Putamen (tissue), 1 donor: ENCODE results near the gene DUSP15.
"Not testable (repeated sequence)": the region's sequence is repeated elsewhere in the genome, so short reads cannot be mapped to it uniquely, and the experiment has no call there.

Experiments
- DNase-seq: peaks from one replicate; pipeline ENCODE4 v3.0.0-alpha.2; 2016; ENCODE audit warnings: low spot score

DUSP15 gene, protein sequence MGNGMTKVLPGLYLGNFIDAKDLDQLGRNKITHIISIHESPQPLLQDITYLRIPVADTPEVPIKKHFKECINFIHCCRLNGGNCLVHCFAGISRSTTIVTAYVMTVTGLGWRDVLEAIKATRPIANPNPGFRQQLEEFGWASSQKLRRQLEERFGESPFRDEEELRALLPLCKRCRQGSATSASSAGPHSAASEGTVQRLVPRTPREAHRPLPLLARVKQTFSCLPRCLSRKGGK

DNA sequence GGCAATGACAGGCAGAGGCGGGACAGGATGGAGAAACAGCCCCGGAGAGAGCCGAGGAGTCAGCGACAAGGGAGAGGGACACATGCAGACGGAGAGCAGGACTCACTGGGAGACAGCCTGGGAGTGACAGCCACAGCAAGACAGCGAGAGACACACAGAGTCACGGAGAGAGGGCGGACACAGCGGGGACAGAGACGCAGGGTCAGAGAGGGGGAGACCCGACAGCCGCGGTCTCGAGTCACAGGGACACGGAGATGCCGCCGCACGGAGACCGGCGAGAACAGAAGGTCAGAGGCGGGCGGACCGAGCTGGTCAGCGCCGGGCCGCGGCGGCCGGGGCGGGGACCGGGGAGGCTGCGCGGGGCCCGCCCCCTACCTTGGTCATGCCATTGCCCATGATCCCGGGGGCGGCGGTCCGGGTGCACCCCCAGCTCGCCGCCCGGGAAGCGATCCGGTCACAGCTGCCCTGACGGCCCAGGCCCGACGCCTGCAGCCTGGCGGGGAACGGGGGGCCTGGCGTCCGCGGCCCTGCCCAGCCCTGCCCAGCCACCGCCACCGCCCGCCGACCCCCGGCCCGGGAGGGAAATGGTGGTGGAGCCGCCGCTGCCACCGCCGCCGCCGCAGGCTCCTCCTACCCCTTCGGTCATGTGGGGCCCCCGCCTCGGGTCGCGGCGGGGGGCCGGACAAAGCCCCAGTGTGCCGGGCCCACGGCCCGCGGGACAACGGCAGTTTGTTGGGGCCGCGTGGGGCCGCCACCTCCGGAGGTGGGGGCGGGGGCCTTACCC is at the start of gene DUSP15, which contains the start of gene TTLL9:
Gene DUSP15, minus strand, starts transcription at position 586 of the 784 bp plus-strand sequence. Its CDS starts 190 bp downstream, at position 396.
Gene TTLL9, plus strand, starts transcription at position 693 of the 784 bp plus-strand sequence. CDS start 493 bp downstream, outside the sequence.
- peak; percentile 72 for DNase-seq

DNA sequence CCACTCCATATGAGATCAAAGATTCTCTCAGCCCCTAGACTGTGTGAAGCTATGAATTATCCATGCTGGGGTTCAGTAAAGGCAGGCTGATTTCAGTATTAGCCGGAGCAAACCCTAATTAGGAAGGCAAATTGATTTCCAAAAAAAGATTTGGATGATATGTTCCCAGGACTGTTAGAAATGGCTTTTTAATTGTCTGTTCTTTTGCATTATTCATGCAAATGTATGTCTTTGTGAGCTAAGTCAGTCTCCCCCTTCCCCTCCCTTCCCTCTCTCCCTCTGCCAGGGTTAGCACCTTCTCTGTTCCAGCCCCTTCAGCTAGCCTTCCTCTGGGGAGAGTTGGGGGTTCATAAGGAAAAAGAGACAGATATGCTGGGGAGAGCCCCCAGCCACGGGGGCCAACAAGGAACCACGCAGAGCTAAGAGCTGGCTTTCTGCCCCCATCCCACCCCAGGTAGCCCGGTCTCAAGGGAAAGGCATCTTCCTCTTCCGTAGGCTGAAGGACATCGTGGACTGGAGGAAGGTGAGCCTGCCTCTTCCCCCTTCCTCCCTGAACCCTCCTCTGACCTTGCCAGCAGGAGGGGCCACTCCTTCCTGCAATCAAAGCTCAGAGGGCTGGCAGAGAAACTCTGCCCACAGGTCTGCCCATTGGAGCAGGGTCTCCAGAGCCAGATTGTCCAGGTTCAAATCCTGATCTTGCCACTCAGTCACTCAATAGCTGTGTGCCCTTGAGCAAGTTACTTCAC is 49.3 kb upstream of the DUSP15 start:
- no peak for DNase-seq

DNA sequence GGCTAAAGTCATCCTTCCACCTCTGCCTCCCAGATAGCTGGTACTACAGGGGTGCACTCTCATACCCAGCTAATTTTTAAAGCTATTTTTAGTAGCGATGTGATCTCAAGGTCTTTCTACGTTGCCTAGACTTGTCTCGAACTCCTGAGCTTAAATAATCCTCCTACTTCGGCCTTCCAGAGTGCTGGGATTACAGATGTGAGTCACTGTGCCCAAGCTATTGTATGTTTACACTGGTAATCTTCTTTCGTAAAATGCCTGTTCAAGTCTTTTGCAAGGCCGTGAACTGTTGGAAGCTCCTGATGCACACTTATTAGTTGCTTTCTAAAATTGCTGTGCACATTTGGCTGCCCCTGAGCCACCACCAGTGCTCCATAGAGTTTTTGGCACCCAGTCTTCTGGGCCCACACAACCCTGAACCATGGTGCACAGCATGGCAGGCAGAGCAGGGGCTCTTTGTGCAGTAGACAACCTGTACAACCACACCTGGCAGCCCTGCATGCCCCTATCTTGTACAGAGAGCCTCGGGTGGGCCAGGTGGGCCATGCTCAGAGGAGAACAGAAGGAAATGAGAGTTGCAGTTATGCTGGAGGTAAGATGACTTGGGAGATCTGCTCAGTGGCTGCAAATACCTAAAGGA is 48.3 kb upstream of the DUSP15 start:
- no peak for DNase-seq

DNA sequence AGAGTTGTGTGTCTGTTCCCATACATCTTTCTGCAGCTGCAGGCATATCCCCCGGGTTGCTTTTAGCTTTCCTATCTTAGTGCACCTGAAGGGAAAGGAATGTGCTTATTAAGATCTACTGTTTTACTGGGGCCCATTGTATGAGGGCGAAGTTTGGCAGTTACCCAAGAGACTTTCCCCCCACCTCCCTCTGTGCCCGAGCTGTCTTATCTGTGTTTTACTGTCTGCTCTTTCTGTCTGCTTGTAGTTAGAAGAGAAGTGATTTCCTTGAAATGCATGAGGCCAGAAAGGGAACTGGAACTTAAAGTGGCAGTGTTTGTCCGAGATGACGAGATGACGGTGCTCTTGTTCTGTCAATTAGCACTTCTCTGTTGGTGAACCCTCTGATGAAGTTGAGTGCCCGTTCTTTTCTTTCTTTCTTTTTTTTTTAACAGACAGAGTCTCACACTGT is 47.7 kb upstream of the DUSP15 start:
- DNase-seq: not testable (repeated sequence)

DNA sequence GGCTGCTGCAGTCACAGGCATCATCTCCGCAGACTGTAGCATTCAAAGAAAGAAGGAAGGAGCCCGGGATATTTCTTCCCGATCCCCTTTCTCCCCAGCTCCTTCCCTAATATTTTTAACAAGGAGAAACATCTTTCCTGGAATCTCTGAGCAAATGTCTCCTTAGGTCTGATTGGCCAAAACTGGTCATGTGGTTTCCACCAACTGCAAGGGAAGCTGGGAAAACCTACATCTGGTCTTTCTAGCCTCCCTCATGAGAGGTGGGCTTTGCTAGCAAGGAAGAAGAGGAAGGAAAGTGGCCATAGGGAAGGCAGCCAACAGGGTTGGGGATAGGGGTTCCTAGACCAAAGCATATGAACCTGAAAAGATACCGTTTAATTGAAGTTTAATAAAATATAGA is 46.4 kb upstream of the DUSP15 start:
- no peak for DNase-seq

DNA sequence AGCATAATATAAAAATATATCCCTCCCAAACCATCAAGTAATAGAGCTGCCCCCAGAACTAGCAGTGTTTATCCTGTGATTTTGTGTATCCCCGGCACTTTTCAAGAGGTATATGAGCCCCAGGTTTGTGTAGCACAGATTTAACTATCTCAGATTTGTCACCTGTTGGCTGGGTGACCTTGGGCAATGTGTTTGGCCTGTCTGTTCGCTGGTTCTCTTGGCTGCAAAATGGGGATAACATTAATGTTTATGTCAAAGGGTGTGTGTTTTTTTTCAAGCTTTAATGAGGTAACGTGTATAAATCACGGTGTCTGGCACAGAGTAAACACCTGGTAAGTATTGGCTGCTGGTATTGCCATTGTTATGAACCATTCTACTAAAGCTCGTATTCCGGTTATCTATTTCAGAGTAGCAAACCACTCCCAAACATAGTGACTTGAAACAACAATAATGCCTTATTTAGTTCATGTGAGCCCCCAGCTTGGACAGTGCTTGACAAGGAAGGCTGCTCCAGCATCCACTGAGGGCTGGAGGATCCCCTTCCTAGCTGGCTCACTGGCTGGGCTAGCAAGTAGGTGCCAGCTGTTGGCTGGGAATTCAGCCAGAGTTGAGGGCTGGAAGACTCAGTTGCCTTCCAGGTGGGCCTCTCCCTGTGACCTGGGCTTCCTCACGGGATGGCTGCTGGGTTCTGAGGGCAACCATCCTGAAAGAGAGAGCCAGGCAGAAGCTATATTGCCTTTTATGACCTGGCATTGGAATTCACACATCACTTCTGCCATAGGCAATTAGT is 45.4 kb upstream of the DUSP15 start:
- DNase-seq: no peak

DNA sequence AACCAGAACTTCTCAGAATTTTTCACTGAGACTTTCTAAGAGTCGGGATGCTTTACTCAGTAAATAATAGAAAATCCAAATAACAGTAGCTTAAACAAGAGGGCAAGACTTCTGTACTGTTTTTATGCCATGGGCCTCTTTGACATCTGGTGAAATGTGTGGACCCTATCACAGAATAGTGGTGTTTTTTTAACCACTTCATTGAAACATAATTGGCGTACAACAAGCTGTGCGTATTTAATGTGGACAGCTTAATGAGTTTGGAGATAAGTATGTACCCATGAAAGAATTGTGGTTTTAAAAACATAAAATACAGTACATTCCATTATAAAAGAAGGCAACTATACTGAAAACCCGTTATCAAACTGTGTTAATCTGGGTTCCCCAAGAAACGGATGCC is 43.8 kb upstream of the DUSP15 start:
- DNase-seq: no peak

DNA sequence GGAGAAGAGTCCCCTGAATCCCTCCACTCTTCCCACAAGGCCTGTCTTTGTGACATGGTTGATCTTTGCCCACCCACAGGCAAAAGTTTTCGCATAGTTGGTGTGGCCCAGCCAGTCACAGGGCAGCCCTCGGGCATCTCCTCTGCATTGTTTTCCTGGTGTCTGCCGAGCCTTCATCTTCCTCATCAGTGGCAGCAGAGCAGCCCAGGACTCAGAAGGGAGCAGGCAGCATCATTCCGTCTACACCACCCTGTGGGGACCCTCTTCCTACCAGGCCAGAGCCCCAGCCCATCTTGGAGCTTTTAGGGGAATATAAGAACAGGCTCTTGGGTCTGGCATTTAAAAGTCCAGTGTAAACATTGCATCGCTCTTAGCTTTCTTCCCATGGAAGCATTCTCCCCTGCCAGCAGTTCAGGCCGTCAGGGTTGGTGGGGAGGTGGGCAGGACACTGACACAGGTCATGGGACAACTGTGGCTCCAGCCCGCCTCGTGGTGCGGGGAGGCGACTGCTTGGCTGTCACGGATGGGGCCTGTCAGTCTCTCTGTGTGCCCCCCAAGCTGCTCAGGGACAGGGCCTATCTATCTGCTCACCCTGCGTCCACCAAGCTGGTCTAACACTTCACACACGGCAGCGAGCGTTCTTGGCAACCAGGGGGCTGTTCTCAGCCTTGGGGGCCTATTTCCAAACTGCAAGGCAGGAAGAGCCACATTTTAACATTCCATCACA is 43.3 kb upstream of the DUSP15 start:
- DNase-seq: no peak

DNA sequence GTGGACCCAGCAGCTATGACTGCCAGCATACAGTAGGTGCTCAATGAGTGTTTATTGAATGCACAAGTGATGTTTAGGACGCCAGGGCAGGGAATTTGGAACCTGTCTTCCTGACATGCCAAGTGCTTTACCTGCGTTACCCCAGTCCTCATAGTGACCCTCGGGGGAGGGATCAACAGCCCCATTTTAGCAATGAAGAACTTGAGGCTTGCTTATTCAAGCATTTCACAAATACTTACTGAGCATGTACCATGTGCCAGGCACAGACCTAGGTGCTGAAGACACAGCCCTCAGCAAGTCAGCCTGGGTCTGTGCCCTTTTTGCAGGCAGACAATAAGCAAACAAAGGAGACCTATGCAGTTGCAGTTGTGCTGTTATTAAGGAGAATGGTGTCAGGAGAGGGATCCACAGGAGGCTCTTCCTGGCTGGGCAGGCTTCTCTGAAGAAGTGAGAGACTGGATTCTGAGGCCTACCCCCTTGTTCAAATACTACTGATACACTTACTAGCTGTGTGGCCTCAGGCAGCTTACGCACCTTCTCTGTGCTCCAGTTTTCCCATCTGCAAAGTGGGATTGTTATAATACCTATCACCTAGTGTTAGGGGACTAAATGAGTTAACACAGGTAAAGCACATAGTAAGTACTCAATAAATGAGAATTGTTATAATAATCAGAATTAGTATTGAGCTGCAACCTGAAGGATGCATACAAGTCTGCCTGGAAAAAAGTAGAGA is 39.9 kb upstream of the DUSP15 start:
- no peak for DNase-seq

DNA sequence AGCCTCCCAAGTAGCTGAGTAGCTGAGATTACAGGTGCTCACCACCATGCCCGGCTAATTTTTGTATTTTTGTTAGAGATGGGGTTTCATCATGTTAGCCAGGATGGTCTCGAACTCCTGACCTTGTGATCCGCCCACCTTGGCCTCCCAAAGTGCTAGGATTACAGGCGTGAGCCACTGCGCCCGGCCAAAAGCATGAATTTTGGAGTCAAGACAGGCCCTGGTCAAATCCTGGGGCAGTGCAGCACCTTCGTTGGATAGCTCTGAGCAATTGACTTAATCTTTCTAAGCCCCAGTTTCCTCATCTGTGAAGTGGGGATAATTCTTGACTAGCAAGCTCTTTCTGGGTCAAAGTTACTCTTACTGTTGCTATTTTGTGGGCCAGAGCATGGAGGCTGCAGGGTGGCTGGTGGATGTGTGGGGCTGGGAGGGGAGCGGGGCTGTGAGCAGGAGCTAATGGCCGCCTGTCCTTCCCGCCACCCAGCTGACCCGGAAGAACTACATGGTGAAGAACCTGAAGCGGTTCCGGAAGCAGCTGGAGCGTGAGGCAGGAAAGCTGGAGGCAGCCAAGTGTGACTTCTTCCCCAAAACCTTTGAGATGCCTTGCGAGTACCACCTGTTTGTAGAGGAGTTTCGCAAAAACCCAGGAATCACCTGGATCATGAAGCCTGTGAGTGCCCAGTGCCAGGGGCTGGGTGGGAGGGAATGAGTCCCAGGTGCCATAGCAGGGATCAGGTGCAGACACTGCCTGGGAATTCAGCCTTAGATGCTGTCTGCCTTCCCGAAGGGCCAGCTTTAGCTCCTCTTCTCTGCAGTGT is 39.1 kb upstream of the DUSP15 start:
- no peak for DNase-seq

DNA sequence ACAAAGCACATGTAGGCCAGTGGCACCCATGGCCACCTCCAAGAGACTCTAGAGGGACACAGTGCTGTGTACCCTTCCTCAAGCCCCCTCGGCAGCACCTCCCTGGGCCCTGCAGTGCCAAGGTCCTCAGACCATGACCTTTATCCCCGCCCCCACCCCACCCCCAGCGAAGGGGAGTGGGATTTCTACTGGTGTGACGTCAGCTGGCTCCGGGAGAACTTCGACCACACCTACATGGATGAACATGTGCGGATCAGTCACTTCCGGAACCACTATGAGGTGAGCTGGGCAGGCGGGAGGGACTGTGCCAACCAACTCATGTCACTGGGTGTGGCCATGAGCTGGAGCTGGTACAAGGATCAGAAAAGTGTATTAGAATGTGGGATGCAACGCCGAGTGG is 38.1 kb upstream of the DUSP15 start:
- DNase-seq: no peak

DNA sequence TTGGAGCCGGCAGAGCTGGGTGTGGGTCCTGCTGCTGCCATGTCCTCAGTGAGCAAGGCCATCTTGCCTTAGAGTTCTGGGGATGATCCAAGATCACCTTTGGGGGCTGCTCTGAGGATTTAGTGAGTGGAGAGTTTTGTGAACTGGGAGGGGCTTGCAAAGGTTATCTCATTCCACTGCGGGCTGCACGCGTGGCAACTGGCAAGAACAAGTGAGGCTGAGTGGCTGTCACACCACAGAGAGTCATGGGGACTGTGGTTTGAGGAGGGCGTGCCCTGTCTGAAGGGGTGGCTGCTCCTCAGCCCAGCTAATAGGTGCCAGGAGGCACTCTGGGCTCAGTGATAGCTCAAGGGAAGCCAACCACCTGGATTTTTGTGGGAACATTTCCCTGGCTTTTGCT is 37.7 kb upstream of the DUSP15 start:
- DNase-seq: no peak

DNA sequence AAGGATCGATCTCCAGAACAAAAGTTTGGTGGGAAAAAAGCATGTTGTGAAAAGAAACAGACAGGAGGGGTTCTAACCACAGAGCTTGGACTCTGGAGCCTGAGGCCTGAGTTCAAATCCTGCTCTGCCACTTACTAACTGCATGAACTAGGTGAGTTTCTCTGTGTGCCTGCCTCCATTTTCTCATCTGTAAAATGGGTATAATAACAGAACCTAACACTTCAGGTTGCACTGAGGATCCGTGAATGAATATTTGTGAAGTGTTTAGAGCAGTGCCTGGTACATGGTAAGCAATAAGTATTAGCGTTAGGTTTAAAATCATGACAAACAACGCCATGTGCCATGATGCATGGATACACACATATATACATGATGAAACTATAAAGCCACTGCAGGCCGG is 36.7 kb upstream of the DUSP15 start:
- DNase-seq: no peak

DNA sequence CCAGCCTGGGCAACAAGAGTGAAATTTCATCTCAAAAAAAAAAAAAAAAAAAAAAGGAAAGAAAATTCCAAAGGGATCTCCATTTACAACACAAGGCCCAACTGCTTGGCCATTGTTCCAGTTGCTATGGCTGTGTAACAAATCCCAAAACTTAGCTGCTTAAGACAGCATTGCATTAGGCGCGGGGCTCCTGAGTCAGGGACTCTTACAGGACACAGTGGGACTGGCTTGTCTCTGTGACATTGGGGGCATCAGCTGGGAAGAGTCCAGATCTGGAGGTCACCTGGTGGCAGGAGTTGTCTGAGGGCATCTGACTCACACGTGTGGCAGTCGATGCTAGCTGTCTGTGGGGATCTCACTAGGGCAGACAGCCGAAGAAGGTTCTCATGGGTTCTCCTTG is 35.7 kb upstream of the DUSP15 start:
- DNase-seq: no peak

DNA sequence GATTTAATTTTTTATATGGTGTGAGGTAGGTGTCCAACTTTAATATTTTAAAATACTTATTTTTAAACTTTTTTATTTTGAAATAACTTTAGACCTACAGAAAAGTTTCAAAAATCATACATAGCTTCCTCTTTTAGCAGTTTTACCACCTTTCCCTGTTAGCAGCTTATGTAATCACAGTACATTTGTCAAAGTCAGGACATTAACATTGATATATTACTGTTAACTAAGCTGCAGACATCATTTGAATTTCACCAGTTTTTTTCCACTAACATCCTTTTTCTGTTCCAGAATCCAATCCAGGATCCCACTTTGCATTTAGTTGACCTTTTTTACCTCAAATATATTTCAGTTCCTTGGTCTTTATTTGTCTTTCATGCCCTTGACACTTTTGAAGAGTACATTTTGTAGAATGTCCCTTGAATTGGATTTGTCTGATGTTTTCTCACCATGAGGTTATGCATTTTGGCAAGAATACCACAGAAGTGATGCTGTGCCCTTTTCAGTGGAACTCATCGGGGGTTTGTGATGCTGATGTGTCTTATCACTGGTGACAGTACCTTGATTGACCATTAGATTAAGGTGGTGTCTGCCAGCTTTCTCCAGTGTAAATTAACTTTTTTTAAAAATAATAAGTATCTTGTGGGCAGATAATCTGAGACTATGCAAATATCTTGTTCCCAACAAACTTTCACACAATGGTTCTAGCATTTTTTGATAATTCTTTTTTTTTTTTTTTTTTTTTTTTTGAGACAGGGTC is 33.5 kb upstream of the DUSP15 start:
- DNase-seq: no peak

DNA sequence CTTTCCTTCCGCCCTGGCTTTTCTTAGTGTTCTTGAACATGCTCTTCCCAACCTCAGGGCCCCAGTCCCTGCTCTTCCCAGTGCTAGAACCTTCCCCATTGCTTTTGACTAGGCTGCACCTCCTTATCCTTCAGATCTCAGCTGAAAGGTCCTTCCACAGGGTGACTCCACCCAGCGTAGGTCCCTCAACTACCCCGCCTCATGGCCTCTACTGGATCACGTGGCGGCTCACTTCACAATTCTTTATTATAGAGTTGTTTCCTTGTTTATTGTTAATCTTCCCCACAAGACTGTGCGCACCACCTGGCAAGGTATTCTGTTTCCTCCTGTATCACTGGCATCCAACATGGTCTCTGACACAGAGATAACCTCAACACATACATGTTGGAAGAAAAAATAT is 31.3 kb upstream of the DUSP15 start:
- DNase-seq: no peak

DNA sequence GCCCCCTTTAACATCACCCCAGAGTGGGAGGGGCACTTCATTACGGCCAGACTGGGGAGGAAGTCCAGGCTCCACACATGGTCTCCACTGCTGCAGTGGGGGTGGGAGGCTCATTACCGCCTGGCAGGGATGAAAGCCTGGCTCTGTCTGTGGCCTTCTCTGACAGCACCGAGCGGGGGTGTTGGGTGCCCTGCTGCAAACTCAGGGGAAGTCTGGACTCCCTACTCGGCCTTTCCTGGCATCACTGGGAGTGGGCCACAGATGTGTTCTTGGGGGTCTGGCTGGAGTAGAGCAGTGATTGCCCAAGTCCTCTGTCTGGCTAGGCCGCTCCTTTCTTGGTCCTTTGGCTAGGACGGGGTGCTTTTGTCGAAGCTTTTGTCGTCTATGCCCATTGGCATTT is 27.2 kb upstream of the DUSP15 start:
- DNase-seq: no peak

DNA sequence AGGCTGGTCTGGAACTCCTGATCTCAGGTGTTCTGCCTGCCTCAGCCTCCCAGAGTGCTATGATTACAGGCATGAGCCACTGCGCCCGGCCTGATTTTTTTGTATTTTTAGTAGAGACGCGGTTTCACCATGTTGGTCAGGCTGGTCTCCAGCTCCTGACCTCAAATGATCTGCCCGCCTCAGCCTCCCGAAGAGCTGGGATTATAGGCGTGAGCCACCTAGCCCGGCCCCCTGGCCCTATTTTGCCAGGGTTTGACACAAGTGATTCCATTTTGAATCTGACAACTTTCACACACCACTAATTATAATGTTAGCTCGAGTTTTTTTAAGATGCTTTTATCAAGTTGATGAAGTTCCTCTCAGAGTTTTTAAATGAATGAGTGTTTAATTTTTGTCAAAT is 25.7 kb upstream of the DUSP15 start:
- no peak for DNase-seq
